ENCODE measurements around the gene C10orf71.

C10orf71 gene

GRCh38 chr10:49302088-49302487, 3.1 kb downstream of the C10orf71 start:
- no peak for TF ChIP-seq ZNF8 (CRISPR knock-in tag; IDR thresholded peaks at IDR 0.05)
- no peak for TF ChIP-seq POU6F1 (CRISPR knock-in tag; IDR thresholded peaks at IDR 0.05; ENCODE audit: borderline replicate concordance, low read depth)
- TF ChIP-seq PATZ1 (CRISPR knock-in tag; IDR thresholded peaks at IDR 0.05; ENCODE audit: borderline replicate concordance), result no peak
- TF ChIP-seq CSDC2 (CRISPR knock-in tag; IDR thresholded peaks at IDR 0.05), result no peak
- no peak for TF ChIP-seq RARB (CRISPR knock-in tag; IDR thresholded peaks at IDR 0.05)
- no peak for TF ChIP-seq ZNF70 (CRISPR knock-in tag; IDR thresholded peaks at IDR 0.05)
- TF ChIP-seq ESRRG (CRISPR knock-in tag; IDR thresholded peaks at IDR 0.05), result no peak
- no peak for TF ChIP-seq GLIS3 (CRISPR knock-in tag; IDR thresholded peaks at IDR 0.05)
- TF ChIP-seq CREB5 (CRISPR knock-in tag; IDR thresholded peaks at IDR 0.05; ENCODE audit: low read depth), result no peak
- TF ChIP-seq ARNTL (CRISPR knock-in tag; IDR thresholded peaks at IDR 0.05; ENCODE audit: borderline replicate concordance, low read depth), result no peak
- no peak for TF ChIP-seq TOX (CRISPR knock-in tag; IDR thresholded peaks at IDR 0.05; ENCODE audit: borderline replicate concordance)
- no peak for TF ChIP-seq TSHZ2 (CRISPR knock-in tag; IDR thresholded peaks at IDR 0.05)
- TF ChIP-seq TCF4 (CRISPR knock-in tag; IDR thresholded peaks at IDR 0.05; ENCODE audit: borderline replicate concordance), result no peak
- TF ChIP-seq ZFP30 (CRISPR knock-in tag; IDR thresholded peaks at IDR 0.05), result no peak
- TF ChIP-seq CSRNP3 (CRISPR knock-in tag; IDR thresholded peaks at IDR 0.05), result no peak
- no peak for TF ChIP-seq SNAI2 (CRISPR knock-in tag; IDR thresholded peaks at IDR 0.05)
- TF ChIP-seq ZFP3 (CRISPR knock-in tag; IDR thresholded peaks at IDR 0.05), result no peak
- TF ChIP-seq BACH2 (CRISPR knock-in tag; IDR thresholded peaks at IDR 0.05; ENCODE audit: borderline replicate concordance), result no peak
- ATAC-seq, result no peak

- TF ChIP-seq TSHZ2 (CRISPR knock-in tag; IDR thresholded peaks at IDR 0.05), result no peak
- TF ChIP-seq ARNTL (CRISPR knock-in tag; IDR thresholded peaks at IDR 0.05; ENCODE audit: borderline replicate concordance, low read depth), result no peak
- no peak for TF ChIP-seq BACH2 (CRISPR knock-in tag; IDR thresholded peaks at IDR 0.05; ENCODE audit: borderline replicate concordance)
- TF ChIP-seq POU6F1 (CRISPR knock-in tag; IDR thresholded peaks at IDR 0.05; ENCODE audit: borderline replicate concordance, low read depth), result no peak
- TF ChIP-seq OSR1 (CRISPR knock-in tag; IDR thresholded peaks at IDR 0.05), result no peak
- no peak for TF ChIP-seq ISL1 (CRISPR knock-in tag; IDR thresholded peaks at IDR 0.05)
- TF ChIP-seq ZC3H10 (CRISPR knock-in tag; IDR thresholded peaks at IDR 0.05), result no peak
- TF ChIP-seq TCF4 (CRISPR knock-in tag; IDR thresholded peaks at IDR 0.05; ENCODE audit: borderline replicate concordance), result no peak
- no peak for TF ChIP-seq ESRRG (CRISPR knock-in tag; IDR thresholded peaks at IDR 0.05)
- no peak for TF ChIP-seq TOX (CRISPR knock-in tag; IDR thresholded peaks at IDR 0.05; ENCODE audit: borderline replicate concordance)
- TF ChIP-seq ZFP3 (CRISPR knock-in tag; IDR thresholded peaks at IDR 0.05), result no peak
- TF ChIP-seq CREB5 (CRISPR knock-in tag; IDR thresholded peaks at IDR 0.05; ENCODE audit: low read depth), result no peak
- no peak for TF ChIP-seq SNAI2 (CRISPR knock-in tag; IDR thresholded peaks at IDR 0.05)
- ATAC-seq, result no peak
These were observed 4.7 kb downstream of the C10orf71 start for GRCh38 chr10:49303711-49304110.

Measured in SK-N-SH treated with all-trans-retinoic acid at 6 μM for 48 hours (cell line).